ENCODE measurements around the gene GRIA2.

GRCh38 chr4:157363360-157363759 is 142.8 kb downstream of the GRIA2 start:
- TF ChIP-seq, protein P1, sequence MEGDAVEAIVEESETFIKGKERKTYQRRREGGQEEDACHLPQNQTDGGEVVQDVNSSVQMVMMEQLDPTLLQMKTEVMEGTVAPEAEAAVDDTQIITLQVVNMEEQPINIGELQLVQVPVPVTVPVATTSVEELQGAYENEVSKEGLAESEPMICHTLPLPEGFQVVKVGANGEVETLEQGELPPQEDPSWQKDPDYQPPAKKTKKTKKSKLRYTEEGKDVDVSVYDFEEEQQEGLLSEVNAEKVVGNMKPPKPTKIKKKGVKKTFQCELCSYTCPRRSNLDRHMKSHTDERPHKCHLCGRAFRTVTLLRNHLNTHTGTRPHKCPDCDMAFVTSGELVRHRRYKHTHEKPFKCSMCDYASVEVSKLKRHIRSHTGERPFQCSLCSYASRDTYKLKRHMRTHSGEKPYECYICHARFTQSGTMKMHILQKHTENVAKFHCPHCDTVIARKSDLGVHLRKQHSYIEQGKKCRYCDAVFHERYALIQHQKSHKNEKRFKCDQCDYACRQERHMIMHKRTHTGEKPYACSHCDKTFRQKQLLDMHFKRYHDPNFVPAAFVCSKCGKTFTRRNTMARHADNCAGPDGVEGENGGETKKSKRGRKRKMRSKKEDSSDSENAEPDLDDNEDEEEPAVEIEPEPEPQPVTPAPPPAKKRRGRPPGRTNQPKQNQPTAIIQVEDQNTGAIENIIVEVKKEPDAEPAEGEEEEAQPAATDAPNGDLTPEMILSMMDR (IDR thresholded peaks at IDR 0.05) = no peak
- TF ChIP-seq POLR2AphosphoS5 (IDR thresholded peaks at IDR 0.05) (no peak), POLR2A (IDR thresholded peaks at IDR 0.05) (no peak)
